HG03558 (cell line): ENCODE results near the gene GLT8D2.

Experiments
- ATAC-seq: cut with Tn5 transposase; IDR thresholded peaks from one replicate; pipeline ENCODE4 v1.9.1; 2021; ENCODE audit warnings: moderate number of reproducible peaks; ENCODE audit not compliant: unreplicated experiment; ENCODE audit errors: extremely low read depth

Gene GLT8D2

DNA sequence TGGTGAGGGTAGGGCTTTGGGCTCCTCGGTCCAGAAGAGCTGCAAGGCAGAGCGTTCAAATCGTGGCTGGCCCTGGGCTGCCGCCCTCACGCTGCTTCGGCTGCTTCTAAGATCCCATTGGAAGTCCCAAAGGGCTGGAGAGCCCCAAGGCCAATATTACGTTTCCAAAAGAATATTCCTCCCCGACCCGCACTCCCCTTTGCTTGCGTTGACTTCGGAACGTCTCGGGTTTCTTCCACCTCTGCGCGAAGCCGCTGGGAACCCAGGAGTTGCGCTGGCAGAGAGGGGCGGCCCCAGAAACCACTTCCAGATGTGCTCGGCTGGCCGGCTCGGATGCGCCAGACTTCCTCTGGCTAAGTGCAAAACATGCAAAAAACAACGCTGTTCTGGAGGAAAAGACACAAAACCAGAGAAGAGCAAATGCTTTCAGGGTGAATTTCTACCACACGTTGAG, at the start of gene GLT8D2:
Gene GLT8D2 (minus strand): TSS at position 285 of the 454 bp plus-strand sequence. CDS start 30,539 bp downstream, outside the sequence.
- ATAC-seq: no peak

DNA sequence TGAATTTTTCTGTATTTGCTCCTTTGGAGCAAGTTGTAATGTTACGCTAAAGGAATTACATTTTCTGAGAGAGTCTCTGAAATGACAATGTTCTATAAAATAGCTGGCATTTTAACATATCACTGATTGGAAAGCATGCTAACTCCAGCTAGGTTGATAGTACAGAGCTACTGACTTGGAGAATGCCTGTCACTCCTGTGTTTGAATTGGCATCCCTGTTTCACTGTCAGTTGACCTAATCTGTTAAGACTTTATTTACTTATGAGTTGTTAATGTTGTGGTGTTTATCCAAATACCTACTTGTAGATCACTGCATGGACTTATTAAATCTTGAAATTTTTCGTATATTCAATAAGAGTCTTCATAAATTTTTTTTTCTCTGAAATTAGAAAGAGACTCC, 48.0 kb upstream of the GLT8D2 start:
- ATAC-seq: no peak

GRCh38 chr12:104095289-104095688, 45.3 kb upstream of the GLT8D2 start:
- no peak for ATAC-seq

DNA sequence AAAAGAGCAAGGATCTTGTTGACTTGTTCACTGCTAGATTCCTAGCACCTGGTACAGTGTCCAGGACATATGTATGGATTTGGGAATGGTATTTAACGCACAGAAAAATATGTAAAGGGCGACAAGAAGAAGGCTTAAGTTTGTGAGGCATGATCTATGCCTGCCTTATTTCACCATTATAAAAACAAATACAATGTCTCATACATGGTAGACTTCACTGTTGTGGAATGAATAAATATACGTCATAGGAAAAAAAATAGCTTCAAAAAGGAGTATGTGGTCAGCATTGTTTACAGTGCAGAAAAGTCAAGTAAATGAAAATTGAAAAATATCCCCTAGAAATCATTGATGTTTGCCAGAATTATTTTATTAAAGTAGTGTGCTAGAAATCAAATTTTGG, 44.3 kb upstream of the GLT8D2 start:
- no peak for ATAC-seq

DNA sequence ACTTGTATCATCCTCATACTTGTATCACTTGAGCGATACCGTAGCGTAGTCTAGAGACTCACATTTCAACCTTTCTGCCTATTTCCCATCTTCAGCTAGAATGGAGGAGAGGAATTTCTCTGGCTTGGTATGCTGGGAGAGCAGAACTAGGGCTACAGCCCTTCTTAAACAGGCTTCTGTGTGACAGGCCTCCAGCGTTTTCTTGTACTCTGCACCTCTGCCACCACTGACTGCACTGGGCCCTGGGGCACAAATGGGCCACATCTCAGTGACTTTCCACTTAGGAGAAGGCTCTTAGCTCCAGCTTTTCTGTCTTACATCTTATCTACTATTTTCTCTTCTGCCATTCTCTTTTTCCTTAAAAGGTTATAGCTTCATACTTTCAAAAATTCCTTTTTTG, 41.1 kb upstream of the GLT8D2 start:
- no peak for ATAC-seq

GRCh38 chr12:104090685-104091084, 40.7 kb upstream of the GLT8D2 start:
- ATAC-seq: no peak

DNA sequence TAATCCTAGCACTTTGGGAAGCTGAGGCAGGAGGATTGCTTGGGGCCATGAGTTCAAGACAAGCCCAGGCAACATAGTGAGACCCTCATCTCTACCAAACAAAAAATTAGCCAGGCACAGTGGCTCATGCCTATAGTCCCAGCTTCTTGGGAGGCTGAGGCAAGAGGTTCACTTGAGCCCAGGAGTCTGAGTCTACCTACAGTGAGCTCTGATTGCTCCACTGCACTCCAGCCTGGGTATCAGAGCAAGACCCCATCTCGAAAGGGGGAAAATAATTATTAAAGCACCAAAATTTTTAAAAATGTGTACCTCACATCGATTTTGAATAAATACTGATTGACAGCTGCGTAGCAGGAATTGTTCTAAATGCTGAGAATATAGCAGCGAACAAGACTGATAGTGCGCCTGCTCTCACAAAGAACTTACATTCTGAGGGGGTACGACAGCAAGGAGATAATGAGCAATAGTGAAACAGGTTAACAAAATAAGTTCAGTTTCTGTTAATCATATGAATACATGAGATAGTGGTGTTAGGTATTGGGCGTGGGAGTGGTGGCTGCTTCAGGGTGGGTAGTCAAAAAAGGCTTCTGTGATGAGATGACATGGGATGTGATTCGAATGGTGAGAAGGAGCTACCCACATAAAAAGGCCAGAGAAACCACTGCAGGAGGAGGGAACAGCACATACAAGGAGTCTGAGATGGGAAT, 33.9 kb upstream of the GLT8D2 start:
- peak; percentile 68 for ATAC-seq

GRCh38 chr12:104080764-104081163, 30.8 kb upstream of the GLT8D2 start:
- ATAC-seq: no peak

DNA sequence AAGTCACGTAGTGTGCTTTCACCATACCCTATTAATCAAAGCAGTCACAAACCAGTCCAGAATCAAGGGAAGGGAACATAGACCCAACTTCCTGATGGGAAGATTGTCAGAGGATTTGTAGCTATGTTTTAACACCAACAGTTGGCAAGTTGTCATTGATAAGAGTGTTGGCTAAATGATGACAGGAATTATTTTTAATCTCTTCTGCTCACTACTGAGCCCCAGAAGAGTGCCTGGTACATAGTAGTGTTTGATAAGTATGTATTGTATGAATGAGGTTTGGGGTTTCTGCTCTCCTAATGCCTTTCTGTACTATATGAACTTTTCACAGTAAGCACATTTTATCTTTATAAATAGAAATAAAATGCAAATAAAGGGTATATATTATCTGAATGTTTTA, 29.0 kb upstream of the GLT8D2 start:
- no peak for ATAC-seq

DNA sequence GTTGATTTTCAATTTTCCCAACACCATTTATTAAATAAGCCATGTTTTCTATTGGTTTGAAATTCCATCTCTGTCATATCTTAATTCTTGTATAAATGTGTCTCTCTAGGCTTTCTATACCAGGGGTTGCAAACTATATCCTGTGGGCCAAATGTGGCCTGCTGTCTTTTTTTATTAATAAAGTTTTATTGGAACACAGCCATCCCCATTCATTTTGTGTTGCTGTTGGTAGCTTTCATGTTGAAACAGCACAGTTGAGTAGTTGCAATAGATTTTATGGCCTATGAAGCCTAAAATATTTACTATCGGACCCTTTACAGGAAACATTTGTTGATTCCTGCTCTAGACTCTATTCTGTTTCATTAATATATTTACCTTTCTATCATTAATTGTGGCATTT, 23.7 kb upstream of the GLT8D2 start:
- no peak for ATAC-seq

GRCh38 chr12:104072099-104072498, 22.1 kb upstream of the GLT8D2 start:
- ATAC-seq: no peak

DNA sequence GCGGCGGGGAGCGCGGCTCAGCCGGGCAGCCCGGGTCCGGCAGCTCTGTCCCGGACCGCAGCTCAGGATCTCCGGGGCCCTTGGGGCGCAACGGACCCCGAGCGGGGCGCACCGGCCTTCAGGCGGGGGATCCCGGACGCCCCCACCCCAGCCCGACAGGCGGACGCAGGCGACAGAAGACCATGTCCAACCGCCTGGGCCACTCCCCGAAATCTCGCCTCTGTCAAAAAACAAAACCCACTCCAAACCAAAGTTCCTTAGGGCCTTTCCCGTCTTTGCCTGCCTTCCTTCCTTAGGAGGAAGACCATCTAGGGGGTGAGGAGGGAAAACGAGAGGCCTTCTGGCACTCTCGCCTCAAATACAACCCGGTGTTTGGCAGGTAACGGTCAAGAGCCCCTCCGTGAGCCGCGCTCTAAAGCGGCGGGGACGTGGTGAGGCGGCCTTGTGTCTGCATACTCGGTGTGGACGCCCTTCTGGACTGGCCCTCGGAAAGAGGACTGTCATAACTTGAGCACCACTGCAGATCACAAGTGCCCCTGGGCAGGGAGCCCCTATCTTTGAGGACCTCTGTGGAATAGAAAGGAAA, 14.9 kb upstream of the GLT8D2 start:
- ATAC-seq: no peak

GRCh38 chr12:104064031-104064841, 14.2 kb upstream of the GLT8D2 start, which contains the start of gene HCFC2:
TSS of gene HCFC2 (plus strand) at chr12:104064531. CDS start at chr12:104064561, 30 bp downstream.
- ATAC-seq: peak; percentile 62

GRCh38 chr12:104063712-104064030, 13.7 kb upstream of the GLT8D2 start:
- ATAC-seq: peak; percentile 8

DNA sequence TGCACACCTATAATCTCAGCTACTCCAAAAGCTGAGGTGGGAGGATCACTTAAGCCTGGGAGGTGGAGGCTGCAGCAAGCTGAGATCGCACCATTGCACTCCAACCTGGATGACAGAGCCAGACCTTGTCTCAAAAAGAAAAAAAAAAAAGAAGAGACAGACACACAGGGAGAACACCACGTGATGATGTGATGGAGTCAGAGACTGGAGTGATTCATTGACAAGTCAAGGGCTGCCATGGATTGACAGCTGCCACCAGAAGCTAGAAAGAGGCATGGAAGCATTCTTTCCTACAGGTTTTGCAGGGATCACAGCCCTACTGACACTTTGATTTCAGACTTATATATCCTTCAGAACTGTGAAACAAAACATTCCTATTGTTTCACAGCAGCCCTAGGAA, 10.8 kb upstream of the GLT8D2 start:
- ATAC-seq: no peak

DNA sequence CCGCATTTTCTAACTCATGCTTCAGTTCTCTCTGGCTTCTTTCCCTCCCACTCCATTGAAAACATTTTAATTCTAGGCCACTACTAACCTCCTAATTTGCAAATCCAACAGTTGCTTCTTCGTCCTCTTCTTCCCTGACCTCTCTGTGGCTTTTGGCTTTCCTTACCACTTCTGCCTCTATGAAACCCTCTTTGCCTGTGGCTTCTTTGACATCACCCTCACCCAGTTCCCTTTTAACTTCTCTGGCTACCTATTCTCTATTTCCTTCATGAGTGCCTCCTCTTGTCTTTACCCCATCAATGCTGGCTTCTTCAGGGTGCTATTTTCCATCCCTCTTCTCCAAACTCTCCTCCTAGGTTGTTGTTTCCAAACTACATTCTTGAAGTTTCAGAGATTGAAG, 10.0 kb upstream of the GLT8D2 start:
- no peak for ATAC-seq

DNA sequence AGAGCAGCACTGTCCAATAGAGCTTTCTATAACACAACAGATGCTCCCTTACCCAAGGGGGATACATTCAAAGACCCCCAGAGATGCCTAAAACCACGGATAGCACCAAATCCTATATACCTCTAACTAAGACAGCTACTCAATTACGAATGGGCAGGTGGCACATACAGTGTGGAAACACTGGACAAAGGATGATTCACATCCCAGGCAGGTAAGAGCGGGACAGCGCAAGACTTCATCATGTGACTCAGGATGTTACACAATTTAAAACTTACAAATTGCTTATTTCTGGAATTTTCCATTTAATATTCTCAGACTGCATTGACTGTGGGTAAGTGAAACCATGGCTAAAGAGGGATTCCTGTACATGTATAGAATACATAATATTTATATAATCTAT, 8.8 kb upstream of the GLT8D2 start:
- no peak for ATAC-seq

- ATAC-seq: no peak
These were observed 7.8 kb upstream of the GLT8D2 start for GRCh38 chr12:104057771-104058197.

DNA sequence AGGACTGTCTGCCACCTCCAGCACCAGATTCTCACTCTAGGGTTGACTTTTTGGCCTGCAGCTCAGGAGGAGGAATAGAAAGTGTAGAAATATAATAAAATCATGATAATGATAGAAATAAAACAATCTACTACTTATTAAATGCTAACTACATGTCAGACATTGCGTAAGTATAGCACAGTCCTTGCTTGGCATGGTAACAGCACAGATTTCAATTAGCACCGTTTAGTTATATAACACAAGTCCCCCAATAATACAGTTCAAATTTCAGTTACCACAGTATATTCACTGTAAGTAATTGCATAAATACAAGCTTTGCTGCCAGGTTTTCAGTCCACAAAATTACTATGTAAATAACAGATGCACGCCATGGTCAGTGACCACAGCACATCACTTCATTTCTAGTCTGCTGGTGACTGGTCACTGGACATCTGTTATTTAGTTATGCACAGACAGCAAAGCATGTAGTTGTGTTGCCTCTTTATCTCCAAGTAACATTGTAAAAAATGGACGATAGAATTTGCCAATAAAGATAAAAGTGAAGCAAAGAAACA, 6.5 kb upstream of the GLT8D2 start:
- ATAC-seq: no peak

GRCh38 chr12:104055686-104056388, 5.8 kb upstream of the GLT8D2 start:
- no peak for ATAC-seq
